Measurements from ENCODE around the gene SPANXA1.
"Not testable (repeated sequence)": the region's sequence is repeated elsewhere in the genome, so short reads cannot be mapped to it uniquely, and the experiment has no call there.

DNA sequence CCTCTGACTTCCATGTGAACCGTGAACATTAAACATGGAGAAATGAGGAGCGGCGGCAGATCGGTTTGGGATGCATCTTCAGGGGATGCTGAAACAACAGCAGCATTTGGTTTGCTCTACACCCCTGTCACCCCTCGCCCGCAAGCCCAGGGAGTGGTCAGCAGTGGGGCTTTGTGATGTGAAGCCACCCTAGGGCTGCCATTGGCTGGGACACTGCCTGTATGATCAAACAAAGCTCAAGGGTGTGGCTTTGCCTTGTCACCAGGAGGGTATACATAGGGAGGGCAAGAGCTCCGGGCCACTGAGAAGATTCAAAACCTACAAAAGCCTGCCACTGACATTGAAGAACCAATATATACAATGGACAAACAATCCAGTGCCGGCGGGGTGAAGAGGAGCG lies 4.9 kb upstream of the SPANXA1 start, which contains the start of gene SPANXA2:
- TF ChIP-seq LEF1 (IDR thresholded peaks at IDR 0.05; ENCODE audit: borderline replicate concordance); BHLHE40 (IDR thresholded peaks at IDR 0.05; ENCODE audit: borderline replicate concordance); ARNT (IDR thresholded peaks at IDR 0.05); NFRKB (IDR thresholded peaks at IDR 0.05); FOXM1 (IDR thresholded peaks at IDR 0.05; ENCODE audit: borderline replicate concordance); L3MBTL2 (conservative IDR thresholded peaks at IDR 0.05); FOXA1 (IDR thresholded peaks at IDR 0.05); SP1 (IDR thresholded peaks at IDR 0.05); ELF4 (IDR thresholded peaks at IDR 0.05); SUZ12 (IDR thresholded peaks at IDR 0.05); TARDBP (IDR thresholded peaks at IDR 0.05); FOXK2 (IDR thresholded peaks at IDR 0.05); CTBP1 (IDR thresholded peaks at IDR 0.05; ENCODE audit: borderline replicate concordance): not testable (repeated sequence)
- TF ChIP-seq, protein P1, sequence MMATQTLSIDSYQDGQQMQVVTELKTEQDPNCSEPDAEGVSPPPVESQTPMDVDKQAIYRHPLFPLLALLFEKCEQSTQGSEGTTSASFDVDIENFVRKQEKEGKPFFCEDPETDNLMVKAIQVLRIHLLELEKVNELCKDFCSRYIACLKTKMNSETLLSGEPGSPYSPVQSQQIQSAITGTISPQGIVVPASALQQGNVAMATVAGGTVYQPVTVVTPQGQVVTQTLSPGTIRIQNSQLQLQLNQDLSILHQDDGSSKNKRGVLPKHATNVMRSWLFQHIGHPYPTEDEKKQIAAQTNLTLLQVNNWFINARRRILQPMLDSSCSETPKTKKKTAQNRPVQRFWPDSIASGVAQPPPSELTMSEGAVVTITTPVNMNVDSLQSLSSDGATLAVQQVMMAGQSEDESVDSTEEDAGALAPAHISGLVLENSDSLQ (IDR thresholded peaks at IDR 0.05): not testable (repeated sequence)
